ENCODE measurements around the gene DAB2. TPM values are rescaled to one million over a fixed set of nuclear protein-coding genes. Genes with fewer than 3 reads are reported as not detected.

DAB2 gene
- total RNA-seq, 2 experiments from 2014 or later: 0.40 TPM; not detected in 1

DNA sequence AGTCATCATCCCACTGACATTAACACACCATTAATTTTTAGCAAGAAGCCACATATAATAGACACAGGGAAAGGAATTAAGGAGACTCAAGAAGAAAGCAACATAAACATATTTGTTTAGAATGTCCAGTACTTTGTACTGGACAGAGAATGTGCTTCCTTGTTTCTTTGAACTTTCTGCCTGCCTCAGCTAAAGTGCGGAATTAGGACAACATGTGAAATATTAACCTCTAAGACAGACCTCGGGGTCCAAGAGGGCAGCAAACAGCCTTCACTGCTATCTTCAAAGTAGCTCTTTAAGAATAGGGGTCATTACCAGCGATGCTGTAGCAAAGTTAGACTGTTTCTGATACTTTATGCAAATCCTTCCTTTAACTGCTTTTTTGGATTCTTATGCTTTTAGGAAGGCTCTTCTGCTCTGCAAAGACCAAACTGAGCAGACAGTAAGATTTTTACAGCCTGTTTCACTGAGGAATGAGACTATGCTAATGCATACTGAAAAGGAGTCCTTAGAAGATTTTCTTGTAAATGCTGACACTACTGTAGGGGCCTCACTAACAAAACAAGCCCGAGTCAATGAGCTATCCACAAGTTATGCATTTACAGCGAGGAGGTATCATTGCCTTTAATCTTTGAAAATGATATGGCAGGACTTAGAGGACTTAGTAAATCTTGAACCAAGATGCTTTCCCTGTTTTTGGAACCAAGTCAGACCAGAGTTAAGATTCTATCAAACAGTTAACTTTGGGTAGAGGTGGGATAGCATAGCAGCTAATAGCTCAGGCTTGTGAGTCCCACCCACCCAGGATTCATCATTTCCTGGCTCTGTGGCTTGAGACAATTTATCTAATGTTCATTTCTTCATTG, 23.8 kb downstream of the DAB2 start:
- Histone ChIP-seq H3K4me3 (ENCODE audit: low read depth, low read length, poor library complexity, severe bottlenecking) (no peak overlapping the region), H3K9me3 (ENCODE audit: low read length) (no peaks in the 10 kb centered on the region), H2AFZ (ENCODE audit: low read length) (no peak overlapping the region), H4K20me1 (ENCODE audit: insufficient read depth, low read length) (no peaks in the 10 kb centered on the region), H3K36me3 (ENCODE audit: insufficient read depth, low read length) (no peaks in the 10 kb centered on the region), H3K79me2 (ENCODE audit: insufficient read depth, low read depth, low read length) (no peaks in the 10 kb centered on the region), H3K27ac (ENCODE audit: low read depth, low read length, poor library complexity, severe bottlenecking) (no peak overlapping the region), H3K4me2 (ENCODE audit: low read length) (no peak overlapping the region), H3K9me2 (ENCODE audit: insufficient read depth, low read length) (no peaks in the 10 kb centered on the region), H3K4me1 (ENCODE audit: insufficient read depth, low read length, poor library complexity, severe bottlenecking) (no peaks in the 10 kb centered on the region)
- intact Hi-C loops (cut with micrococcal nuclease; ENCODE audit: unreplicated experiment): no loop called here
- POLR2A ChIA-PET: interaction anchor here (0.6 to 1.3 kb wide), 4 partner anchors 8 to 584 kb away, joined by 3 to 7 read pairs (median 4); no protein-coding TSS in a partner anchor
- no peak for TF ChIP-seq EZH2phosphoT487 (IDR thresholded peaks at IDR 0.05; ENCODE audit: borderline replicate concordance, low read depth, low read length)
- no peak for TF ChIP-seq CTCF (conservative IDR thresholded peaks at IDR 0.05; ENCODE audit: low read length)
- no peak for DNase-seq (ENCODE audit: low spot score)
- CTCF ChIA-PET (ENCODE audit: unreplicated experiment): no interaction called here
- BruUV-seq (replicated peaks): no TSS peak

DNA sequence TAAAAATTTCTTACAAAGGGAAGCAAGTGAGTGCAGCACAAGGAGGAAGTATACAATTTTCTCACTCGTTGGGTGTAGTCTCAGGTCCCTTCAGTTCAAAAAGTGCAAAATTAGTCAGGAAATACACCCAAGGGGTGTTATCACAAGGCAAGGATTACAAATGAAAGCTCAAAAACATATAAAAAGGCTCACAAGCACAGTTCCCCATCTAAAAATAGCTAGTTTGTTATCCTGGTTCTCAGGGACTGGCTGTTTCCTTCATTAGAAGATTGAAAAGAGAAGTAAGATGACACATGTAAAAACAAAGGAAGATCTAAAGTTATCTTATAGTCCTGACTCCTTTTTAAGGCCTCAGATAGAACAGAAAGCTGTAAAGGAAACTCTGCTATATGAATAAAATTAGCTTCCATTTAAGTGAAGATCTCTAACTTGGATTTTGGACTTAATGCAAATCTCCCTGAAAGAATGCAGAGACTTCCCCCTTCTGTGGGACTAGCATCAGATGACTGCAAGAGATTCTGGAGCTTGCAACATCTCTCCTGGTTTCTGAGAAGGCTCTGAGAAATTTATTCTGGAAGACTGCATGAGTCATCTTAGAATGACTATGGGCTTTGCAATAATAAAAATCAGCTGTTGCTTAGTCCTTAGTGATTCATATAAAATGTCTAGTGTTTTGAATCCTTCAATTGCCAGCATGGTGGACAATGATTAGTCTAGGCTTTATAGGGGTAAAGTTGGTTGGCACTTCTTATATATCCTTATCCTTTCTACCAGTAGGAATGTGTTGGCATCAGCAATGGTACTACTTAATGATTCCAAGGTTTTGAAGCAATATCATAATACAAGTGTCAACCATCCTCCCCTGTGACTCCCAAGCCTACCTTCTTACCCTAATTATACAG, 25.4 kb downstream of the DAB2 start:
- no peak for TF ChIP-seq CTCF (conservative IDR thresholded peaks at IDR 0.05; ENCODE audit: low read length)
- no peak for TF ChIP-seq EZH2phosphoT487 (IDR thresholded peaks at IDR 0.05; ENCODE audit: borderline replicate concordance, low read depth, low read length)
- DNase-seq (ENCODE audit: low spot score): no peak
- BruUV-seq (replicated peaks): no TSS peak
- Histone ChIP-seq H3K79me2 (ENCODE audit: insufficient read depth, low read depth, low read length) (no peaks in the 10 kb centered on the region), H3K4me1 (ENCODE audit: insufficient read depth, low read length, poor library complexity, severe bottlenecking) (no peaks in the 10 kb centered on the region), H4K20me1 (ENCODE audit: insufficient read depth, low read length) (no peaks in the 10 kb centered on the region), H3K4me3 (ENCODE audit: low read depth, low read length, poor library complexity, severe bottlenecking) (no peak overlapping the region), H3K36me3 (ENCODE audit: insufficient read depth, low read length) (no peaks in the 10 kb centered on the region), H3K9me2 (ENCODE audit: insufficient read depth, low read length) (no peaks in the 10 kb centered on the region), H3K9me3 (ENCODE audit: low read length) (no peaks in the 10 kb centered on the region), H3K4me2 (ENCODE audit: low read length) (no peak overlapping the region), H3K27ac (ENCODE audit: low read depth, low read length, poor library complexity, severe bottlenecking) (no peak overlapping the region), H2AFZ (ENCODE audit: low read length) (no peak overlapping the region)
- CTCF ChIA-PET (ENCODE audit: unreplicated experiment): no interaction called here
- intact Hi-C loops (cut with micrococcal nuclease; ENCODE audit: unreplicated experiment): no loop called here
- POLR2A ChIA-PET: no interaction called here
